Immature natural killer cell (primary cell): ENCODE data around the gene SYNE4. TPM values are rescaled to one million over a fixed set of nuclear protein-coding genes. Genes with fewer than 3 reads are reported as not detected.
"Not testable (repeated sequence)": the region's sequence is repeated elsewhere in the genome, so short reads cannot be mapped to it uniquely, and the experiment has no call there.

Experiments used
- DNase-seq, 3 donors: peaks; one replicate each; pipeline ENCODE4 v3.0.0; 2022; ENCODE audit warnings: mixed read lengths in 1 of 3
- H3K27ac Mint-ChIP-seq, 6 donors: one replicate each; pipeline ENCODE4 v1.8.0; 2020; ENCODE audit warnings: mixed read lengths in 6 of 6, mild to moderate bottlenecking in 5 of 6, inconsistent platforms in 4 of 6, moderate library complexity in 3 of 6
- H3K27me3 Mint-ChIP-seq, 3 donors: one replicate each; pipeline ENCODE4 v1.8.0; 2020 to 2021; ENCODE audit warnings: low read depth in 3 of 3, mild to moderate bottlenecking in 3 of 3, mixed read lengths in 3 of 3, moderate library complexity in 3 of 3, inconsistent platforms in 1 of 3
- H3K36me3 Mint-ChIP-seq, 3 donors: one replicate each; pipeline ENCODE4 v1.8.0; 2020; ENCODE audit warnings: mixed read lengths in 3 of 3, inconsistent platforms in 2 of 3, mild to moderate bottlenecking in 2 of 3
- H3K4me1 Mint-ChIP-seq, 2 donors: one replicate each; pipeline ENCODE4 v1.8.0; 2020; ENCODE audit warnings: inconsistent platforms in 2 of 2, mild to moderate bottlenecking in 2 of 2, mixed read lengths in 2 of 2, moderate library complexity in 1 of 2
- H3K4me3 Mint-ChIP-seq, 5 donors: one replicate each; pipeline ENCODE4 v1.8.0; 2020; ENCODE audit warnings: mild to moderate bottlenecking in 5 of 5, mixed read lengths in 5 of 5, inconsistent platforms in 3 of 5, moderate library complexity in 3 of 5
- H3K9me3 Mint-ChIP-seq, 6 donors: one replicate each; pipeline ENCODE4 v1.8.0; 2020; ENCODE audit warnings: mild to moderate bottlenecking in 6 of 6, mixed read lengths in 6 of 6, inconsistent platforms in 4 of 6, moderate library complexity in 3 of 6
- polyA plus RNA-seq, 3 donors: library from polyadenylated mRNA; unstranded; fragments of 300-500 nt; fragmentation: Illumina TruSeq; gene quantifications; one replicate each; pipeline ENCODE4 v1.2.3, GENCODE V29; 2021

The SYNE4 gene
- polyA plus RNA-seq, 3 donors from 2014 or later, result not detected

DNA sequence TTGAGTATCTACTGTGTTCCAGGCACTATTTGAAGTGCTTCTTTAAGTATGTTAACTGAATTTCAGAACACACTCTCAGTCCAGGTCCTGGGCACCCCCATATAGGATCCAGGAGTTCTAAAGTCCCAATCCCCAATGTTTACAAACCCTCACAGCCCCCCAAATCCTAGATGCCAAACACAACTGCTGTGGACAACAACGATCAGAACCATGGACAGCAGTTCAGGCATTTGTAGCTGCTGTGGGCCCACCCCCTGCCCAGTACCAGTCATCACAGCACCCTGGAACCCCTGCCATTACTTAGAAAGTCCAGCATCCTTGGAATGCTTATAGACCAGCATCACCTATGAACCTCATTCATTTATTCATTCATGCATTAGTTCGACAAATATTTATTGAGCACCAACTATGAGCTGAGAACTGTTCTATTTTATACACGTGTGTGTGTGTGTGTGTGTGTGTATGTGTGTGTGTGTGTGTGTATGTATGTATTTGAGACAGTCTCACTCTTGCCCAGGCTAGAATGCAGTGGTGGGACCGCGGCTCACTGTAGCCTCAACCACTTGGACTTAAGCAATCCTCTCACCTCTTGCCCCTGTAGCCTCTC is 32.9 kb downstream of the SYNE4 start:
- no peaks in the 10 kb centered on the region for H3K9me3 Mint-ChIP-seq
- H3K36me3 Mint-ChIP-seq, result no peaks in the 10 kb centered on the region
- H3K4me1 Mint-ChIP-seq, result no peaks in the 10 kb centered on the region
- peaks cover 0 to 3% (median 1%) of the 10 kb centered on the region in 3 donors for H3K27me3 Mint-ChIP-seq
- peak in 1 of 3 donors; percentile 18 for DNase-seq
- no peak overlapping the region for H3K4me3 Mint-ChIP-seq
- no peak overlapping the region for H3K27ac Mint-ChIP-seq

DNA sequence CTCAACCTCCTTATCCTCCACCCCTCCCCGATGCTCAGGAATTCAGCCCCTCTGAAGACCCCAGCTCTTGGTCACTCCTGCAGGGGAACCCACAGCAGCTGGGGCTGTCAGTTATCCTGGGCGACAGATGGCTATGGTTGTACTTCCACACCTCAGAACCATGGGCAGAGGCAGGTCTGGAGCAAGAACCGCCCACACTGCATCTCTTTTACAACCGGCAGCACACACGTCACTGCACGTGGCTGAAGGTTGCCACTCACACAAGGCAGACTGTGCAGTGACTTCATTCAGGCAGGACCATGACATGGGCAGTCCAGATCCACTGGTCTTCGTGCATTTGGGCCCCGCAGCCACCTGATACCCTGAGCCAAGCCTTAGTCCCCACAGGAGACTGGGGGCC is 35.1 kb downstream of the SYNE4 start:
- no peaks in the 10 kb centered on the region for H3K36me3 Mint-ChIP-seq
- peaks cover 6 to 10% of the 10 kb centered on the region in 2 donors for H3K4me1 Mint-ChIP-seq
- DNase-seq, result no peak
- peaks cover 0 to 3% (median 1%) of the 10 kb centered on the region in 3 donors for H3K27me3 Mint-ChIP-seq
- no peak overlapping the region for H3K4me3 Mint-ChIP-seq
- H3K9me3 Mint-ChIP-seq, result no peaks in the 10 kb centered on the region
- H3K27ac Mint-ChIP-seq, result no peak overlapping the region

DNA sequence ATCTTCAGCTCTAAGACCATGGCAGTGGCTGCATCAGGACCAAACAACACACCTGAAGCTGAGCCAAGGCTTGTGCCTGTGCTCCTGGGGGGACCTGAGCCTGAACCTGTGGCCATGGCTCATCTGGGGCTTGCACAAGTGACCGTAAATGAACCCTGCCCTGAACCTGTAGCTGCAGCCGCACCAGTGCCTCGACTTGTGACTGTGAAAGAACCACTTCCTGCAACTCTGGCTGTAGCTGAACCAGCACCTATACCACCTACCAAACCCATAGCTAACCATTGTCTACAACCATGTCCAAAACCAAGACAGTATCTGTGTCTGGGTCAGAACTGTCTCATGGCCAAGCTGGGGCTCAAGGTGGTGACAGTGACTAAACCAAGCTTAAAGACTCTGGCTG is 41.8 kb downstream of the SYNE4 start:
- H3K27me3 Mint-ChIP-seq, result peaks cover 3 to 4% (median 4%) of the 10 kb centered on the region in 3 donors
- no peaks in the 10 kb centered on the region for H3K9me3 Mint-ChIP-seq
- H3K4me3 Mint-ChIP-seq, result peak overlapping the region; percentile 24 to 52 (median 41)
- H3K4me1 Mint-ChIP-seq, result peaks cover 27 to 31% of the 10 kb centered on the region in 2 donors
- no peaks in the 10 kb centered on the region for H3K36me3 Mint-ChIP-seq
- peak overlapping the region in 2 of 6 donors; percentile 37 to 43 for H3K27ac Mint-ChIP-seq
- DNase-seq, result peak; percentile 23 to 45 (median 34)

GRCh38 chr19:35963514-35963913 is 45.1 kb downstream of the SYNE4 start:
- H3K4me1 Mint-ChIP-seq, result peaks cover 22 to 28% of the 10 kb centered on the region in 2 donors
- peaks cover 4 to 6% (median 5%) of the 10 kb centered on the region in 3 donors for H3K27me3 Mint-ChIP-seq
- DNase-seq, result peak in 2 of 3 donors; percentile 33 to 41
- no peaks in the 10 kb centered on the region for H3K9me3 Mint-ChIP-seq
- no peak overlapping the region for H3K4me3 Mint-ChIP-seq
- no peak overlapping the region for H3K27ac Mint-ChIP-seq
- no peaks in the 10 kb centered on the region for H3K36me3 Mint-ChIP-seq

DNA sequence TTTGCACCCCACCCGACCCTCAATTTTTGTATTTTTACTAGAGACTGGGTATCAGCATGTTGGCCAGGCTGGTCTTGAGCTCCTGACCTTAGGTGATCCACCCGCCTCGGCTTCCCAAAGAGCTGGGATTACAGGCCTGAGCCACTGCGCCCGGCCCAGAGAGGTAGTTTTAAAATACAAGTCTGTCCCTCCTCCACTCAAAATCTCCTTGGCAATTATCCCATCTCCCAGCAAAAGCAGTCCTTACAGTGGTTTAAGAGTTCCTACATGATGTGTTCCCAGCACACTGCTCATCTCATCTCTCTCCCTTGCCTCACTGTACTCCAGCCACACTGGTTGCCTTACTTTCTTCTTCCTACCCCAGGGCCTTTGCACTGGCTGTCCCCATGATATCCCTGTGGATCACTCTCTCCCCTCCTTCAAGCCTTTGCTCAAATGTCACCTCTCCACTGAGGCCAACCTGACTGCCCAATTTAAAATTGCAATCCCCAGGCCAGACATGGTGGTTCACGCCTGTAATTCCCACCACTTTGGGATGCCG is 48.1 kb downstream of the SYNE4 start:
- peaks cover 7 to 20% of the 10 kb centered on the region in 2 donors for H3K4me1 Mint-ChIP-seq
- peak overlapping the region in 1 of 6 donors; percentile 28 for H3K27ac Mint-ChIP-seq
- no peaks in the 10 kb centered on the region for H3K9me3 Mint-ChIP-seq
- peaks cover 3 to 6% (median 4%) of the 10 kb centered on the region in 3 donors for H3K27me3 Mint-ChIP-seq
- H3K36me3 Mint-ChIP-seq, result no peaks in the 10 kb centered on the region
- no peak for DNase-seq
- peak overlapping the region in 3 of 5 donors; percentile 11 to 65 (median 13) for H3K4me3 Mint-ChIP-seq

- no peak for DNase-seq
- Mint-ChIP-seq H3K36me3 (no peaks in the 10 kb centered on the region), H3K9me3 (no peaks in the 10 kb centered on the region), H3K4me3 (peak overlapping the region in 3 of 5 donors; percentile 26 to 58 (median 47)), H3K27me3 (peaks cover 3 to 6% (median 4%) of the 10 kb centered on the region in 3 donors), H3K27ac (no peak overlapping the region), H3K4me1 (peaks cover 11 to 23% of the 10 kb centered on the region in 2 donors)
These were observed 48.7 kb downstream of the SYNE4 start for GRCh38 chr19:35959968-35960320.

DNA sequence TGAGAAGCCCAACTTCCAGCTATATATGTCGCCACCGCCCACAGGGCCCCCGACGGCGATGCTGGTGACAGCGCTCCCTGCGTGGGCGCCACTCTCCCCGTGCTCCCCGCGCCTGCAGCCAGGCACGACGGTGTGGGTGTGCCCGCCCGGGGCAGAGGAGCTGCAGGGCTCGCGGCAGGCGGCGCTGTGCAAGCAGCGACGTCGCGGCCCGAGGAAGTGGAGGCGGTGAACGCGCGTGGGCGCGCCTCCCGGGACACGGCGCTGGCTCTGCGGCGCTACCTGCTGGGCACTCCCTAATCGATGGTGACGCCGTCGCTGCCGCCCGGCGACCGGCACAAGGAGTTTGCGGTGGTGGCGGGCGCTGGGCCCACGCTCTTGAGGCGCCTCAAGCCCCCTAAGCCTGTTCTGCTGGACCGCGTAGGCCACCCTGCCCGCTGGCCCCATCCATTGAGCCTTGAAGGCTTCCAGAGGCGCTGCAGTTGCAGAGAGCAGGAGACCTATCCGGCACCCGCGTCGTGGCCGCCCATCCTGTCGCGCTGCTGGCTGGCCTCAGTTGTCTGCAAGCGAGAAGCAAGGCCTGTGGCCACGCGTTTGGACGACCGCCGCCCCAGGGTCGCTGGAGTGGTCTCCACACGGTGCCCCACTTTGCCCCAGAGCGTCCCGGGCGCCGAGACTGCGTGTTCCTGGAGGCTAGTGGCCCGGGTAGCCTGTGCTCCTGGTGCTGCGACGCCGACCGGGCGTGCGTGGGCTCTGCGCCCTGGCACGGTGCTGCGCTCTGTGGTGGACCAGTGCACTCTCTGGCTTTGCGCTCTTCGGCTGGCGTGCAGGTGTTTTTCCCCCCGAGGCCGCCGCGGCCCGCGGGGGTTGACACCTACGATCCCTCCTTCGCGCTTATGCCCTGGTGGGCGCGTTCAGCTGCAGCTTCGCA is 49.3 kb downstream of the SYNE4 start:
- Mint-ChIP-seq H3K9me3 (no peaks in the 10 kb centered on the region), H3K4me3 (peak overlapping the region in 4 of 5 donors; percentile 47 to 70 (median 61)), H3K27ac (no peak overlapping the region), H3K27me3 (peaks cover 3 to 6% (median 4%) of the 10 kb centered on the region in 3 donors), H3K4me1 (peaks cover 13 to 25% of the 10 kb centered on the region in 2 donors), H3K36me3 (no peaks in the 10 kb centered on the region)
- DNase-seq, result peak; percentile 53 to 74 (median 61)

DNA sequence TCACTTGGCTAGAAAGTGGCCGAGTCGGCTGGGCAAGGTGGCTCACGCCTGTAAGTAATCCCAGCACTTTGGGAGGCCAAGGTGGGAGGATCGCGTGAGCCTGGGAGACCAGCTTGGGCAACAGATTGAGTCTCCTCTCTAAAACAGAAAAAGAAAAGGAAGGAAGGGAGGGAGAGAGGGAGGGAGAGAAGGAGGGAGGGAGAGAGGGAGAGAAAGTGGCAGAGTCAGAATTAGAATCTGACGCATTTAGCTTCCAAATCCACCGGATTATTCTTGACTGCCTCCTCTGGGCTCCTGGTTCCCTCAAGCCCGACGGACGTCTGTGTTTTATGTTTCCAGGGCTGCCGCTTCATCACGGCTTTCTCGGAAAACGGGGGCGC is 50.0 kb downstream of the SYNE4 start:
- Mint-ChIP-seq H3K36me3 (no peaks in the 10 kb centered on the region), H3K4me1 (peaks cover 20 to 32% of the 10 kb centered on the region in 2 donors), H3K27me3 (peaks cover 3 to 6% (median 3%) of the 10 kb centered on the region in 3 donors), H3K4me3 (peak overlapping the region; percentile 46 to 73 (median 65)), H3K9me3 (no peaks in the 10 kb centered on the region), H3K27ac (no peak overlapping the region)
- no peak for DNase-seq

GRCh38 chr19:35957411-35957810 is 51.2 kb downstream of the SYNE4 start:
- not testable (repeated sequence) for H3K4me3 Mint-ChIP-seq, DNase-seq, H3K36me3 Mint-ChIP-seq, H3K9me3 Mint-ChIP-seq, H3K27me3 Mint-ChIP-seq
- H3K27ac Mint-ChIP-seq, result peak overlapping the region in 1 of 6 donors; percentile 35
- peaks cover 32 to 44% of the 10 kb centered on the region in 2 donors for H3K4me1 Mint-ChIP-seq

DNA sequence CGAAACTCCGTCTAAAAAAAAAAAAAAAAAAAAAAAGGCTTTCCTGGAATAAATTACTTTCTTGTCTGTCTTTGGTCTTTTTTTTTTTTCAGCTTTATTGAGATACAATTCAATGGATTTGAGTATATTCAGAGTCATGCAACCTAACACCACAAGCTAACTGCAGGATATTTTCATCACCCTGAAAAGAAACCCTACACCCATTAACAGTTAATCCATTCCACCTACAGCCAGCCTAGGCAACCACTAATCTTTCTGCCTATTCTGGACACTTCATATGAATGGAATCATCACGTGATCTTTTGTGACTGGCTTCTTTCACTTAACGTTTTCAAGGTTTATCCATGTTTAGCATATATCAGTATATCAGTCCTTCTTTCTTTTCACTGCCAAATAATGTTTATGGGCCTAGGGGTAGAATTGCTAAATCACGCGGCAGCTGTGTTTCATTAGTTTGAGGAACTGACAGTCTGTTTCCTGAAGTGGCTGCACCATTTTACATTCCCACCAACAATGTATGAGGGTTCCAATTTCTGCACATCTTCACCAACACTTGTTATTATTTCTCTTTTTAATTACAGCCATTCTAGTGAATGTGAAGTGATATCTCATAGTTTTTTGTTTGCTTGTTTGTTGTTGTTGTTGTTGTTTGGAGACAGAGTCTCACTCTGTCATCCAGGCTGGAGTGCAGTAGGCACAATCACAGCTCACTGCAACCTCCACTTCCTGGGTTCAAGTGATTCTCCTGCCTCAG is 52.6 kb downstream of the SYNE4 start:
- H3K4me3 Mint-ChIP-seq, result peak overlapping the region in 3 of 5 donors; percentile 20 to 35 (median 24)

More for the DNA sequence above, 52.6 kb downstream of the SYNE4 start:
- Mint-ChIP-seq H3K27me3 (peaks cover 2 to 3% (median 2%) of the 10 kb centered on the region in 3 donors), H3K4me1 (peaks cover 38 to 50% of the 10 kb centered on the region in 2 donors), H3K36me3 (no peaks in the 10 kb centered on the region), H3K9me3 (no peaks in the 10 kb centered on the region), H3K27ac (peak overlapping the region in 2 of 6 donors; percentile 23 to 81)
- no peak for DNase-seq

Other genes with a start within 250 kb of the SYNE4 start
- gene ARHGAP33, start 233.2 kb downstream of the SYNE4 start, polyA plus RNA-seq, result under 1 TPM in 1 of 3 donors, not detected in 2; 0.37 TPM
- not detected for gene PRODH2, start 196.0 kb downstream of the SYNE4 start, polyA plus RNA-seq
- not detected for gene NPHS1, start 156.3 kb downstream of the SYNE4 start, polyA plus RNA-seq
- under 1 TPM in 1 of 3 donors, not detected in 2; 0.19 TPM for gene KIRREL2, start 151.9 kb downstream of the SYNE4 start, polyA plus RNA-seq
- gene APLP1, start 140.2 kb downstream of the SYNE4 start, polyA plus RNA-seq, result under 1 TPM in 1 of 3 donors, not detected in 2; 0.72 TPM
- 1 to 10 TPM; 2.7 to 8.0 (median 2.9) TPM for gene NFKBID, start 108.3 kb downstream of the SYNE4 start, polyA plus RNA-seq
- 1,000 to 10,000 TPM; 1,885 to 2,801 (median 2,654) TPM for gene HCST, start 106.3 kb downstream of the SYNE4 start, polyA plus RNA-seq
- gene TYROBP, start 100.5 kb downstream of the SYNE4 start, polyA plus RNA-seq, result 1,000 to 10,000 TPM; 2,771 to 3,312 (median 2,871) TPM
- gene LRFN3, start 72.4 kb downstream of the SYNE4 start, polyA plus RNA-seq, result under 1 TPM; 0.17 to 0.62 (median 0.32) TPM
- 10 to 100 TPM; 44.7 to 51.0 (median 48.3) TPM for gene SDHAF1, start 13.6 kb downstream of the SYNE4 start, polyA plus RNA-seq
- 10 to 100 TPM; 27.2 to 34.6 (median 30.0) TPM for gene ALKBH6, start 5.4 kb upstream of the SYNE4 start, polyA plus RNA-seq
- under 1 TPM in 2 of 3 donors, not detected in 1; 0.07 to 0.55 TPM for gene CLIP3, start 24.1 kb upstream of the SYNE4 start, polyA plus RNA-seq
- 10 to 100 TPM in 2 of 3 donors, 1 to 10 TPM in 1; 3.2 to 10.7 (median 10.1) TPM for gene THAP8, start 45.5 kb upstream of the SYNE4 start, polyA plus RNA-seq
- under 1 TPM in 2 of 3 donors, not detected in 1; 0.12 to 0.77 TPM for gene WDR62, start 46.1 kb upstream of the SYNE4 start, polyA plus RNA-seq
- not detected for gene OVOL3, start 102.3 kb upstream of the SYNE4 start, polyA plus RNA-seq
- gene POLR2I, start 106.1 kb upstream of the SYNE4 start, polyA plus RNA-seq, result 100 to 1,000 TPM; 102 to 136 (median 127) TPM
- gene TBCB, start 106.7 kb upstream of the SYNE4 start, polyA plus RNA-seq, result 100 to 1,000 TPM; 341 to 445 (median 385) TPM
- gene CAPNS1, start 131.3 kb upstream of the SYNE4 start, polyA plus RNA-seq, result 100 to 1,000 TPM; 176 to 253 (median 225) TPM
- gene COX7A1, start 143.6 kb upstream of the SYNE4 start, polyA plus RNA-seq, result not detected
- 1 to 10 TPM; 2.9 to 7.6 (median 2.9) TPM for gene ZNF565, start 205.9 kb upstream of the SYNE4 start, polyA plus RNA-seq
- 10 to 100 TPM; 18.6 to 50.6 (median 25.9) TPM for gene ZNF146, start 206.3 kb upstream of the SYNE4 start, polyA plus RNA-seq